Cerebellar cortex (tissue), 1 donor: ENCODE measurements around the gene DOCK4.
"Not testable (repeated sequence)": the region's sequence is repeated elsewhere in the genome, so short reads cannot be mapped to it uniquely, and the experiment has no call there.

Source experiments
- DNase-seq: peaks from one replicate; pipeline ENCODE4 v3.0.0-alpha.2; 2015; ENCODE audit warnings: low spot score

Gene DOCK4

GRCh38 chr7:111942450-111943081 is 263.6 kb downstream of the DOCK4 start:
- DNase-seq, result no peak

- DNase-seq, result no peak
These were observed 269.0 kb downstream of the DOCK4 start for GRCh38 chr7:111937163-111937562.

DNA sequence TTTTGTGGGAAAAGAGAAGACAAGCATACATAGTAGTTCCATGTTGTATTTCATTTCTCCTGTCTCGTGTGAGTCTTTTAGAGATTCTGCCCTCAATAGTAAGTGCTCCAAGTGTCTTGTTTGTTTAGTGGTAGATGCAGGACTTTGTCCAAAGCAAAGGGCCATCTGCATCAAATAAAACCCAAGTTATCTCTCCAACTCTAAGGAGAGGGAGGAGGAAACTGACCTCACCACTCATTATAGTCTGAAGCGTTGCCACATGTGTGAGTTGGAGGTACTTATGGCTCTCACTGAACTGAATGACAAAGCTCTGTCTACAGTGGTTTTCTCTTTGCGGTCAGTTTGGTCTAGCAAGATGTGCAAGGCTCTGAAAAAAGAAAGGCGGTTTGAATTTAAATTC is 272.6 kb downstream of the DOCK4 start:
- DNase-seq, result no peak

DNA sequence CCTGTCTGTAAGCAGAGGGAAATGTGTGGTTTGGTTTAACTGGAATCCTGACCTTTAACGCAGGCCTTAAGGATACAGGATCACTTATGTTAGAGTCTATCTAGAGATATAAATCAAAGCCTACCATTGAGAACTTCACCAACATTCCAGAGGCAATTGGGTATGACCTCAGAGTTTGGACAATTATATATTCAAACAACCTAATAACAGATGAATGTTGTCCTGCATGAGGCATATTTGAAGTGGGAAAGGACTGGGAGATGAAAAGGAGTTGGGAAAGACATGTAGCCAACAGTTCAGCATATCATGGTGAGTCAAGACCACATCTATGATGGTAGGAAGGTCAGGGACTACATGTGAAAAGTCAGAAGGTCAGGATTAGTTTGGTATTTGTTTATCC is 274.2 kb downstream of the DOCK4 start:
- DNase-seq, result no peak

DNA sequence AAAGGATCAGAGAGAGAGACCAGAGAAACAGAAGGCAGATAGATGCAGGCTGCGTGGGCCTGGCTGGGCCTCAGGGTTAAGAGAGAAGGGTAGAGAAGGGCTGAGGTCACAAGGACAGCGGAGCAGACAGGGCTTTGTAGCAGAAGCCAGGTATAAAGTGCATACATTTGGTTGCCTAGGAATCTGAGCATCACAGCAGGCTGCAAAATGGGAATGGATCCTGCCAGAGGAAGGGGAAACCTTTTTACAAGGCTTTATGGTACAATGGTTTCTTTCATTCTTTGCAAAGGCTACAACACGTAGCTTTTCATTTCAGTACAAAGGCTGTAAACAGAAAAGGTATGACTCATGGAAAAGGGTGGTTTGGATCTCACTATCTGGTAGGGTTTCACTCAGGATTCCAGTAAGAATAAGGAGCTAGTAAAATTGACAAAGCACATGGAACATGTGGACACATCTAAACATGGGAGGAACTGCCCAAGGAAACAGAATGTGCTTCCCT is 275.1 kb downstream of the DOCK4 start:
- no peak for DNase-seq

DNA sequence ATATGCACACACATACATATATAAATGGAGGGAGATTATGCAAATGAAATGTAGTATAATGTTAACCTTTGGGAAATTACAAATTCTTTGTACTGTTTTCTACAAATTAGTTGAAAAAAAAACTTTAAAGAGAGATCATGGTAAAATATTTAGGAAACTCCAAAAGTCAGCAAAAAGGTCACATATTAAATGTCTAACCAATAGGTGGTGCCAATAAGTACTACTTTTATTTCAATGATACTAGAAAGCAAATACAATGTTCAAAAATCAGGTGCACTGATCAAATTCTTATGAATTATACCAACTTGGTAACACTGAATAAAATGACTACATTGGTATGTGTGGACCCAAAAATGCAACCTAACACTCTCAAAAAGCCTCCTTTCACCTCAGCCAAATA is 276.9 kb downstream of the DOCK4 start:
- no peak for DNase-seq

DNA sequence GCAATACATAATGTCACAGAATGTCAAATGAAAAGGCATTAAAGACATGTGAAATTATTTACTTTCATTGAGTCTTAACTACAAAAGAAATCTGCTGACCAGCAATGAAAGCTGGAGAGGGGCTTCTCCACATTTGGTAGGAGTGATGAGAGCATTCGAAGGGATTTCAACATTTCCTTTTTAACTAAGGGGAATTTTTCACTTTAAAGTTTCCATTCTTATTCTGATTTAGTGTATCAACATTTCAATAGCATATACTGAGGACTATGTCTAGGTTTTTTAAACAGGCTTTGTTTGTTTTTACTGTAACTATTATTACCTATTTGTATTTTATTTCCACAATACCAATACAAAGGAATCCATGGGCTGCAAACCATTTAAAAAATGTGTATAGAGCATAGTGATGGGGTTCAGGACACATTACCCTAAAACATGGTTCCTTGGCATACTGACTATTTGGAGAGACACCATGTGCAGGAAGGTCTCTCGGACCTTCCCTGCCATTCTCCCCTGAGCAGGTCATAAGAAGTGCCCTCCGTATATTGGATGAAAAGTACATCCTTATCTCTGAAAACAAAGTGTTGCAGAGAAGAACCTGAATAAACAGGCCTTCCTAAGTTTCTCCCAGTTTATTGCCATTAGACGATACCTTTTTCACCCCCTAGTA is 278.7 kb downstream of the DOCK4 start:
- no peak for DNase-seq

DNA sequence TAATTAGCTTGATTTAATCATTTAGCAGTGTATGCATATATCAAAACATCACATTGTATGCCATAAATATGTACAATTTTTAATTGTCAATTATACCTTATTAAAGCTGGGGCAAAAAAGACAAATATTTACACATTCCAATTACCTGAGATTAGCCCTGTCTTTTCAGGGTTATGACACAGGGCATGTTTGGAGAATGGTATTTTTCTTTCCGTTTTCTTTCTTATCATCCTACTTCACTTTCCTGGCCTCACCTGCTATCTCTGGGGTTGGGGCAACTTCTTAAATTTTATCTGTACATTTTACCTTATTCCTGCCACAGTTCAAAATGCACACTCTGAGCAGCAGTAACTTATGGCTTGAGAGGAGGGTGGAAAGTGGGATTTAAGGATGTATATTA is 285.9 kb downstream of the DOCK4 start:
- DNase-seq, result no peak

DNA sequence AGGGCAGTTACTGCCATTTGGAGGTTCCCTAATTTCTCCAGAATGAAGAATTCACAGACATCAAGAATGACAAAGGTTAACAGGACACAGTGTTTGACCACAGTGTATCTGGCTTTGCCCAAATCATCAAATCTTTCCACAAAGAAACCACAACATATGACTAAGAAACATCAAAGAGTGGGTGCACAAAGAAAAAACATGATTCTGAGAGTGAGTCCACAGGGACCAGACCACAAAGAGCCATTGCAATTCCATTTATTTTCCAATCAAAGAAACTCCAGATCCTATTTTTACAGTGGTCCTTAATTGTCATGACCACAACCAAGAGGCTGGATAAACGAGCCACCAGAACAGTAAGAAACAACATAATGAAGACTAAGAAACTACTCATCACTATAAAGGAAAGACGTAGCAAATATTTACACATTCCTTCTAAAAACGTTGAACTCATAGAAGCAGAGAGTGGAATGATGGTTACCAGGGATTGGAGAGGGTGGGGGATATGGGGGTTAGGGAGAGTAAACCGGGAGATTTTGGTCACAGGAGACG is 286.5 kb downstream of the DOCK4 start:
- DNase-seq, result no peak

DNA sequence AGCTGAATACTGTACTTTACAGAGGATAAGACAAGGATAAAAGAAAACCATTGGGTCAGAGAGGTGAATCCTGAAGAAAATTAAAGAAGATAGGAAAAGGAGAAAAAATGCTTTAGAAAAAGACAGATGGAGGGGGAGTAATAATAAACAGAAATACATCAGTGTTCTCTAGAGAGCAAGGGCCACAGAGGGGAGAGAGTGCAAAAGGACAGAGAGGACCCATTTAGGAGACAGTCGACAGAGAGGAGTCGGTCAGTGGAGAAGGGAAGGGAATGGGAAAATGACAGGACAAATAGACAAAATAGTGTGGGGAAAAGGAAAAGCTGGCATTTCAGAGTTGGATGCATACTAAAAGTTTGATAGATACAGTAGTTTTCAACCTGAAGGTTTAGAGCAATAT is 287.0 kb downstream of the DOCK4 start:
- DNase-seq, result no peak

DNA sequence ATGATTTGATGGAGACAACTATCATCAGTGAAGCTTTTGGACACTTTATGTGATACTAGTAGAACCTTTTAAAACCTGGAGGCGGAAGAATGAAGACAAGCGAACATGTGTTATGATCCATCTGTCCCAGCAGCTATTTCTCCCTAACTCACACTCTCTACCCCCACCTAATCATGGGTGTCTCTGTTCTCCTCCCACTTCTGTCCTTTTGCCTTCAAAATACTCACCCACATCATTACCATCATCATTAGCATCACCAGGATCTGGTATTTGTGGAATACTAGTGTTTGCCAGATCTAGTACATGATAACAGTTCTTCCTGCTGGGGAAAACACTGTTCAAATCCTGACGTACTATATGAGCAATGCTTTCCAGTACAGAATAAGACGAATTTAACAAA is 287.7 kb downstream of the DOCK4 start:
- DNase-seq, result no peak

- not testable (repeated sequence) for DNase-seq
These were observed 288.8 kb downstream of the DOCK4 start for GRCh38 chr7:111917404-111917803.

GRCh38 chr7:111914291-111914690 is 291.9 kb downstream of the DOCK4 start:
- no peak for DNase-seq

- DNase-seq, result no peak
These were observed 294.8 kb downstream of the DOCK4 start for GRCh38 chr7:111911166-111911961.

DNA sequence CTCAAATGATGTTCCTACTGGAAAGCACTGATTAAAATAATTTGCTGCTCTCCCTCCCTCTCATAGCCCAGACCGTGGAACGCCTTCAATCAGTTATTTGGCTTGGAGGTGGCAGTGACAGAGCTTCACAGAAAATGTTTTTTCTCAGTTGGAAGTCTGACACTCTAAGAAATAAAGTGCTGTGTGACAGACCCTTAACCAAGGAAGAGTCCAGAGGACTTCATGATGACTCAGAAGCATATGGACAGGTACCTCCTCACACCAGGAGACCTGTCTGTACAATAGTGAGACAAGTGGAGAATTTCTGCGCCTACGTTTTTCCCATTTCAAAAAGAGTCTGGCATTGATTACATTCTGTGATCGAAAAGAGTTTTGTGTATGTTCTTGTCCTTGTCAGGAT is 295.5 kb downstream of the DOCK4 start:
- peak; percentile 11 for DNase-seq

- DNase-seq, result not testable (repeated sequence)
These were observed 297.5 kb downstream of the DOCK4 start for GRCh38 chr7:111908673-111909072.

DNA sequence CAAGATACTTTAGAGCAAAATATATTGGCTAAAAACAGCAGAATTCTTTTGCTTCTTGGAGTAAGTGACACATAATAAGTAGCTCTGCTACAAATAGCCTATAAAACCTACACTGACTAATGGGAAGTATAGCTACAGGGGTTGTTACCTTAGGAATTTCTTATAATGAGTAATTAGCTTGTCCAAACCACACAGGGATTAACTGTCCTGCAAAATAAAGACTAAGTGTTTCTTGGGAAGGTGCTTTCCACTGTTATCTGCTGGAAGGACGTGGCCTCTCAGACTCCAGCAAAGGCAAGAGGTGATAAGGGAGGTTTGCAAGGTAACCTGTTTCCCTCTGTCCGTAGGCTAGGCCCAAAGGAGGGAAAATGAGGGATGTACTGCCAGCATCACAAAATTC is 302.4 kb downstream of the DOCK4 start:
- DNase-seq, result no peak

DNA sequence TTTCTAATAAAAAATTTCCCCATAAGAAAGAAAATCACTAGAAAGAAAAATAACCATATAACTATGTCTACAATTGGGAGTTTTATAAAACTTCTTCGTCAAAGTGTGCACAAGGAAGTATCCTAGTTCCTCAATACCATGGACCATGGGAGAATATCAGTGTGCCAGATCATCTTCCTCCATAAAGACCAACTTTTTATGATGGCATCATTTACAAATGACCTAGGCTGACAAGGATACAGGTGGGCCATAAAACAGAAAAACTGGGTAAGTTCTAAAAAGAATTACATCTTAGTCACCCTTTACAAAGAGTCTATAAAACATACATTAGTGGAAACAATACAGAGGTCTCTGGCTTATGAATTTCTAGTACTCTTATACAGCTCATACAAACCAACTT is 303.2 kb downstream of the DOCK4 start:
- no peak for DNase-seq

GRCh38 chr7:111900283-111900682 is 305.9 kb downstream of the DOCK4 start:
- no peak for DNase-seq

DNA sequence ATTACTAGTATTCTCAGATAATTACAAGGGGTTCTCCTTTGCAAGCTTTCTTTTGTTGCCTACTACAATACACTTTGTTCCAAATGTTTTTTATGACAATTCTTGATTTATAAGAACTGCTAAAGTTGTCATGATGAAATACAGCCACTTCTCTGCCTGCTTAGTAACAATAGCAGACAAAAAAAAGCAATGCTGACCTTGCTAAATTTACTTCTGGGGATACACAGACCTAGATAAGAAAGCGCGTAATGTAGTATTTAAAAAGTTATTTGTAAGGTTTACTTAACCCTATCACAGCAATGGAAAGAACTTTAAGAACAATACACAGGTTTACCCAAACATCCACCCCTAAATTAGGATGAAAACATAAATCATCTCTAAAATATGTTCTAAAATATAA is 311.1 kb downstream of the DOCK4 start:
- DNase-seq, result no peak

- DNase-seq, result no peak
These were observed 311.7 kb downstream of the DOCK4 start for GRCh38 chr7:111894518-111894917.

GRCh38 chr7:111893190-111893589 is 313.0 kb downstream of the DOCK4 start:
- no peak for DNase-seq

GRCh38 chr7:111892588-111892987 is 313.6 kb downstream of the DOCK4 start:
- DNase-seq, result no peak
